Activated CD4-positive, alpha-beta T cell treated with anti-CD3 and anti-CD28 coated beads, Interleukin-2, amount 50 U/mL, for 1 hour (primary cell): ENCODE data around the gene FBRSL1.
"Not testable (repeated sequence)": the region's sequence is repeated elsewhere in the genome, so short reads cannot be mapped to it uniquely, and the experiment has no call there.

Source experiments
- DNase-seq: peaks from one replicate; pipeline ENCODE4 v3.0.0-alpha.2; 2020

The FBRSL1 gene

DNA sequence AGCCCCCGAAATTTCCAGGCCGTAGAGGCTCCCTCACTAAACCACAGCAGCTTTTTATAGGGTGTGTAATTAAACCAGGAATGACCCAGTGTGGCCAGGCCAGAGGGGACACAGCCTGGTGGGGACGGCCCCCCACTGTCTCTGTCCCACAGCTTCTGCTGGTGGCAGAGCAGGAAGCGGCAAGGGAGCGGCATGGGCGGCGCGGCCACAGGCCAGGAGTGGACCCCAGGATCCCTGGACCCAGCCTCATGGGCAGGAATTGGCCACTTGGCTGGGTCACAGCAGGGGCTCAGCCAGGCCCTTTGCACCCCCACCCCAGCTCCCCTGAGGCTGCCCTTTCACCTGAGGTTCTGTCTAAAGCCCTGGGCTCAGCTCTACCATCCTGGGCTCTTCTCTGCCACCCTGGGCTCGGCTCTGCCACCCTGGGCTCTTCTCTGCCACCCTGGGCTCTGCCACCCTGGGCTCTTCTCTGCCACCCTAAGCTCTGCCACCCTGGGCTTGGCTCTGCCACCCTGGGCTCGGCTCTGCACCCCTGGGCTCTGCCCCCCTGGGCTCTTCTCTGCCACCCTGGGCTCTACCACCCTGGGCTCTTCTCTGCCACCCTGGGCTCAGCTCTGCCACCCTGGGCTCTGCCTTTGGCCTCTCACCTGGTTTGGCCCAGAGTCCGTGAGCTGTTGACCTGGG lies 39.3 kb downstream of the FBRSL1 start:
- DNase-seq: no peak

DNA sequence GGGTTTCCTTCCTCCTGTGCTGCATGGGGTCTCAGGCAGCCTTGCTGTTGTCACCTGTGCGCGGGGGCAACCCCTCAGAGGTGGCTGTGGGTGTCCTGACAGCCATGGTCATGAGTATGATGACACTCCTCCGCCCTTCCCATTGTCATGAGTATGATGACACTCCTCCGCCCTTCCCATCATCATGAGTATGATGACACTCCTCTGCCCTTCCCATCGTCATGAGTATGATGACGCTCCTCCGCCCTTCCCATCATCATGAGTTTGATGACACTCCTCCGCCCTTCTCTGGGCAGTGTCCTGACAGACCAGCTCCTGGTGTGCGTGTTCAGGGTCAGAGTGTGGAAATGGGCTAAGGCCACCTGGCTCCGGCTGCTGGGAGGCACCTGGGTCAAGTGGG lies 40.0 kb downstream of the FBRSL1 start:
- DNase-seq: no peak

DNA sequence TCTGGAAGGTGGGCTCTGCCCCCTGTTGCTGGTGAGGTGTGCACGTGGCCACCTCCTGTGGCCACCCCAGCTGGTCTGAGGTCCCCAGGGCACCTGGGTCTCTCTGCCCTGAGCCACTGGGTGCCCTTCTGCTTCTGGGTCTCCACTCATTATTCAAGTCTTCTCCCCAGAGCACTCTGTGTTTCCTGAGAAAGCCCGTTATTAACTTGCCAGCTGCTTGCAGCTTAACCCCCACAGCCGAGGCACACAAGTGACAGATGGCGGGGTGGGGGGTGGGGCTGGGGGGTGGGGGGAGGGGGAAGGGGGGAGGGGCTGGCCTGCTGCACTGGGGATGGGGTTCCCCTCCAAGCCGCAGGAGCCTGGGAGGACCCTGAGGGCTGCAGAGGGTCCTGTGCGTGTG lies 40.5 kb downstream of the FBRSL1 start:
- no peak for DNase-seq

DNA sequence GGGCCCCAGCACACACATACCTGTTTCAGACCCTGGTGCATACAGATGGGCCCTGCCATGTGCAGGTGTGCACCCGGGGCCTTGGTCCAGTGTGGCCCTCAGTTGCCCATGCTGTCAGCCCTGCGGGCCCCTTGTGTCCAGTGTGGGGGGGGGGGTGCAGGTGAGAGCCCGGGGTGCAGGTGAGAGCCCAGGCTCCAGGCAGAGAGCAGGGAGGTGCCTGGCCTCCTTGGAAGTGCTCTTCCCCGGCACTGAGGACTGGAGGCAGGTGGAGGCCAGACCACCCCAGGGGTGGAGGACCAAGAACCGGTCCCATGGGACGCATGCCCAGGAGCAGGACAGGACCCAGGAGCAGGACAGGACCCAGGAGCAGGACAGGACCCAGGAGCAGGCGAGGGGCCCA lies 40.9 kb downstream of the FBRSL1 start:
- no peak for DNase-seq

DNA sequence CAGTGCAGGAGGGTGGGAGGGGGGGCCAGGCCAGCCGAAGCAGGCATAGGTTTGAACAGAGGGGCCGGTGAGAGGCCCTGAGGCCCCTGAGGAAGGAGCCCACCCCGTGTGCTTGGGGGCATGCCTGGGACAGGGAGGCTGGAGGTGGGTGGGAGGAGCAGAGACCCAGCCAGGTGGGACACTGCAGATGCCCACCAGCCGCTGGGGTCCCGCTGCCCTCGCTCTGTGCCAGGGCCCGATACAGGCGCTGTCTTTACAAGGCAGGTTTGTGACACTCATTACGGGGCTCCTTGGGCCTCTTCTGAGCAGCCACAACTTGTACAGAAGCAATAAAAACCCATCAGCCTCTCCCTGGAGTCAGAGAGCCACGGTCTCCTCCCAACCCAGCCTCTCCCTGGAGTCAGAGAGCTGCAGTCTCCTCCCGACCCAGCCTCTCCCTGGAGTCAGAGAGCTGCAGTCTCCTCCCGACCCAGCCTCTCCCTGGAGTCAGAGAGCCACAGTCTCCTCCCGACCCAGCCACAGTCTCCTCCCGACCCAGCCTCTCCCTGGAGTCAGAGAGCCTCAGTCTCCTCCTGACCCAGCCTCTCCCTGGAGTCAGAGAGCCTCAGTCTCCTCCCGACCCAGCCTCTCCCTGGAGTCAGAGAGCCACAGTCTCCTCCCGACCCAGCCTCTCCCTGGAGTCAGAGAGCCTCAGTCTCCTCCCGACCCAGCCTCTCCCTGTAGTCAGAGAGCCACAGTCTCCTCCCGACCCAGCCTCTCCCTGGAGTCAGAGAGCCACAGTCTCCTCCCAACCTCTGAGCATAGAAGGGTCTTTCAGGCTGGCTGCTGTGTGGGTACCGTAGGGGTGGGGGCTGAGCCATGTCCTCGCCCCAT lies 43.0 kb downstream of the FBRSL1 start:
- DNase-seq: not testable (repeated sequence)

DNA sequence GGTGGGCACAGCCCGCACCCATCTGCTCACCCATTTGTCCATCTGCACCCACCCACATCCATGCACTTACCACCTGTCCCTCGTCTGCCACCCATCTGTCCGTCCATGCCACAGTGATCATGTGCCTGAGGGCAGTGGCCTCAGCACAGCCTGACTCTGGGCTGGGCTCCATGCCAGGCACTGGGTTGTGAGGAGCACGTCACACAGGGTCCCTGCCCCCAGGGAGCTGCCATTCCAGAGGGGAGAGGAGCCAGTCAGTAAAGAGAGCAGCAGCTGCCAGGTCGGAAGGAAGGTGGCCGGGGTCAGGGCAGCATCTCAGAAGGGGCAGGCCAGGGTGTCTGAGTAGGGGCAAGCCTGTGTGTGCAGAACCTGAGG lies 43.6 kb downstream of the FBRSL1 start:
- no peak for DNase-seq

DNA sequence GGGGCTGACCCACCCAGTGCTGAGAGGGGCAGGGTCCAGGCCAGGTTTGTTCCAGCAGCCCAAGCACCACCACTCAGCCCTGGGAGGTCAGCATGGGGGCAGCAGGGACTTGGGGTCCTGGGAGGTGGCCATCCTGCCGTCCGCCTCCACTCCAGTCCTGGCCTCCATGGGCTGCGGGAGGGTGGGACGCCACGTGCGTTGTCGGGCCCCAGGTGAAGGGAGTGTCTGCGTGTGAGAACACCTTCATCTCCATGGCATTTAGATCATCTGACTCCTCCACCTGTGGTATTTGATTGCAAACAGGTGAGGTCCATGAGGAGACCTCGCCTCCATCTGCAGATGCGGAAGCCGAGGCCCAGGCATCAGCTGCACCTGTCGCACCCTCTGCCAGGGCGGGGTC lies 44.1 kb downstream of the FBRSL1 start:
- no peak for DNase-seq

DNA sequence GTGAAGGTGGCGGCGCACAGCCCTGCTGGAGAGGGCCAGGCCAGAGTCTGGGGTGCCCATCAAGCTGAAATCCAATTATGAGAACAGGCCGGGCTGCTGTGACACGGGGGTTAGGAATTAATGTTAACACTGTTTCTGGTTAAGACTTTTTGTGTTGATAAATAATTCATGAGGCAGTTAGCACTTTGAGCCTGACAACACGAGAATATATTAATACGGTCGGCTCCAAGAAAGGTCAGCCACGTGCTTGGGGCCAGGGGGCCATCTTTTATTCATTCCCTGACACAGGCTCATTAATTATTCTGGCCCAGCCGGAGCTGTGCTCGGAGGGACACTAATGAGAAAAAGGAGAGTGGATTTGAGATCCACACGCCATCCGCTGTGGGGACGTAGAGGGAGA lies 45.1 kb downstream of the FBRSL1 start:
- no peak for DNase-seq

DNA sequence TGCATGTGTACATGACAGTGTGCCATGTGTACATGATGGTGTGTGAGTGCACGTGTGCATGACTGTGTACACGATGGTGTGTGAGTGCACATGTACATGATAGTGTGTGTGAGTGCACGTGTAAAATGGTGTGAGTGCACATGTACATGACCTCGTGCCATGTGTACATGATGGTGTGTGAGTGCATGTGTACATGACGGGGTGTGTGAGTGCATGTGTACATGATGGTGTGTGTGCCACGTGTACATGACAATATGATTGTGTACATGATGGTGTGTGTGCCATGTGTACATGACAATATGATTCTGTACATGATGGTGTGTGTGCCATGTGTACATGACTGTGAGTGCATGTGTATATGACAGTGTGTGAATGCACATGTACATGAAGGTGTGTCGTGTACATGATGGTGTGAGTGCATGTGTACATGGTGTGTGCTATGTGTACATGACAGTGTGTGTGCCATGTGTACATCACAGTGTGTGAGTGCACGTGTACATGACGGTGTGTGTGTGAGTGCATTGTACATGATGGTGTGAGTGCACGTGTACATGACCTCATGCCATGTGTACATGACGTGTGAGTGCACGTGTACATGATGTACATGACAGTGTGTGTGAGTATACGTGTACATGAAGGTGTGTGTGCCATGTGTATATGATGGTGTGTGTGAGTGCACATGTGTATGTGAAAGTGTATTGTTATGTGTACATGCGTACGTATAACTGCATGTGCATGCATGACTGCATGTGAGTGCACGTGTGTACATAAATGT lies 46.3 kb downstream of the FBRSL1 start:
- DNase-seq: no peak

DNA sequence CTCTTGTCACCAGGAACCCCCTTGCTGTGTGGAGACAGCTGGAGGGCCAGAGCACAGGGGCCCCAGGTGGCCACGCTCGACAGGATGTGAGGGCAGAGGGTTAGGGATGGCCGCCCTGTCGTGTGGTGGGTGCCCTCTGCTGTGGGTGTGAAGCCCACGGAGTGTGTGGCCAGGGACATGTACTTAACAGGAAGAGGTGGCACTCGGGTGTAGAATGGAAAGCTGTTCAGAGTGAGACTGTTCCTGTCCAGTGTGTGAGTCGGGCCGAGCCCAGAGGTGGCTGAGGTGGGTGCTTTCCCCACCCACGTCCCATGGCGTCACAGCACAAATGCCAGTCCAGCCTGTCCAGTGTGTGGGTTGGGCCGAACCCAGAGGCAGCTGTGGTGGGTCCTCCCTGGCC lies 47.1 kb downstream of the FBRSL1 start:
- DNase-seq: no peak

DNA sequence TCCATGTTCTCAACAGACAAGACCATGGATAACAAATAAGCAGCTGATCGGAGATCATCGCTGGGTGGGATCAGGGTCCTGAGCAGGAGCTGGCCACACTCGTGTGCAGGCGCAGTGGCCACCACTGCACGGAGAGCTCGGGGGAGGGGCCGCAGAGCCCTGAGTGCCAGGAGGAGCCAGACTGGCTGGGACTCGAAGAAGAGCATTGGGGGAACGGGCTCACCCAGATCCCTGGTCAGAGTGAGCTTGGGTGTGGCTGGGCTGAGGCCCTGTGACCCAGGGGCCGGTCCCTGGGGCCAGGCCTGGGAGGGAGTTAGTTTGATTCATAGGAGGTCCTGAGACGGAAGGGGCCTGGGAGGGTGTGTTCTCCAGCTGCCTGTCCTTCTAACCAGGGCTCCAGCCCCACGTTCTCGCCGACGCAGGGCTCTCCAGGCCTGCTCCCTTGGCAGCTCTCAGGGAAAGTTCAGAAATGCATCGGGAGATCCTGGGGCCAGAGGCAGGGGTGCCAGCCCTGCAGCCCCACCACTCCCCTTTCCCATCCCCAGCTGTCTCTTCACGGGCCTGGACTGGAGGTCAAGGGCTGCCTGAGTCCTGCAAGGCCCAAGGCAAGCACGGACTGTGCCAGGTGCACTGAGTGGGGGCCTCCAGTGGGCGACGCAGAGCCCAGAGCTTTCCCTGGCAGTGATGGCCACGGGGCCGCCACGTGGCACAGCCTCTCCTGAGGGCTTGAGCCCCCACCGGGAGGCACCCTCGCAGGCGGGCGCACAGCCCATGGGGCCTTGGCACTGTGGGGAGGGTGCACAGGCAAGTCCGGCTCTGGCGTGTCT lies 48.1 kb downstream of the FBRSL1 start:
- no peak for DNase-seq

DNA sequence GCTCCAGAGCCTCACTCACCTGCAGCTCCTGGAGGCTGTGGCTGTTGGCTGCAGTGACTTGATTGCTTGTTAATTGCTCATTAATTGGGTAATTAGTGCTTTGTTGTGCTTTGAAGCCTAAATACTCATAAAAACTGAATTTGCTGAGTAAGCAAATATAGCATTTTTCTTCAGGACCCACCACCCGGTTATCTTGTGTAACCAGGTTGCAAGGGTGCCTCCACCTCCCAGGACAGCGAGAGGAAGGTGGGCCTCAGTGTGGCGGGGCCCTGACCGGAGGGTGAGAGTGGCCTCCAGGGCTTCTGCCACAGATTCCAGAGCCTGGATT lies 48.7 kb downstream of the FBRSL1 start:
- DNase-seq: no peak

DNA sequence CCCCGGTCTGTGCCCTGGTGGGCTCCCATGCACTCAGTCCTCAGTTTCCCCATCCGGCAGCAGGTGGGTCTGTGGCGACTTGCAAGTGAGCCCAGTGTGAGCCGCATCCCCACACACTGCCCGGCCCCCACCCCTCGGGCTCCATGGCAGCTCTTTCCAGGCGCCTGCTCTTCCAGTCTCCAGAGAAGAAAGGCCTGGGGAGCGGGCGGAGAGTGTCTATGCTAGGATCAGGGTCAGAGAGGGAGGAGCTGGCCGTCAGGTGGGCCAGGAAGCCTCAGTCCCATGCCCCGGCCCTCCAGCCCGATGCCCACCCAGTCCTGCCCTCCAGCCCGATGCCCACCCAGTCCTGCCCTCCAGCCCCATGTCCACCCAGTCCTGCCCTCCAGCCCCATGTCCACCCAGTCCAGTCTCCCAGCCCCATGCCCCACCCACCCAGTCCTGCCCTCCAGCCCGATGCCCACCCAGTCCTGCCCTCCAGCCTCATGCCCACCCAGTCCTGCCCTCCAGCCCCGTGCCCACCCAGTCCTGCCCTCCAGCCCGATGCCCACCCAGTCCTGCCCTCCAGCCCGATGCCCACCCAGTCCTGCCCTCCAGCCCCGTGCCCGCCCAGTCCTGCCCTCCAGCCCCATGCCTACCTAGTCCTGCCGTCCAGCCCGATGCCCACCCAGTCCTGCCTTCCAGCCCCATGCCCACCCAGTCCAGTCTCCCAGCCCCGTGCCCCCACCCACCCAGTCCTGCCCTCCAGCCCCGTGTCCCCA lies 49.2 kb downstream of the FBRSL1 start:
- no peak for DNase-seq

DNA sequence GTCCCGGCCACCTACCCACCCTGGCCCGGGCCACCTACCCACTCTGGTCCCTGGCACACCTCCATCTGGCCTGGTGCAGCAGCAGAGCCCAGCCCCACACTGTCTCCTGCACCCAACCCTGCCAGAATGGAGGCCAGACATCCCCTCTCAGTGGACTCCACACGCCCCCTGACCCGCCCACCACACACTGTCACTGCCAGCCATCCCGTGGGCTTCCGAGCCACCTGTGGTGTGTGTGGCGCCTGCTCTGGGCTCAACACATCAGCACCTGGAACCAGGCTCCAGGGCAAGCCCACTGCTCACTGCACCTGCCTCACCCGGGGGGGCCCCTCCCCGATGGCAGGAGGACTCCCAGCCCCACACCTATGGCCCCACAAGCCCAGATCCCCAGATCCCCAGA lies 50.5 kb downstream of the FBRSL1 start:
- DNase-seq: no peak

DNA sequence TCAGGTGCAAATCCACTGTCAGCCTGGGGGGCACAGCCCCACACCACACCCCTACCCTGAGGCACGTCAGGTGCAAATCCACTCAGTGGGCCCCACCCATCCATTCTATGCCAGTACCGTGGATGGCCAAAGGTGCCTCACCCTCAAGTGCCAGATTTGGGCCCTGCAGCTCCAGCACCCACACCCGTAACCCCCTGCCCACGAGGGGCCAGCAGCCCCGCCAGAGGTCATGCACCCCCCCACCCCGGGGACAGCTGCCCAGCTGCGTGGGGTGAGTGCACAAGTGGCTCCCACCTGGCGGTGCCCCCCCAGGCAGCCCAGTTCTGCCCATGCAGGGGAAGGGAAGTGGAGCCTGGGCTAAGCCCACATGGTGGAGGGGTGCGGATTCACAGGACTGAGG lies 51.2 kb downstream of the FBRSL1 start:
- DNase-seq: no peak

DNA sequence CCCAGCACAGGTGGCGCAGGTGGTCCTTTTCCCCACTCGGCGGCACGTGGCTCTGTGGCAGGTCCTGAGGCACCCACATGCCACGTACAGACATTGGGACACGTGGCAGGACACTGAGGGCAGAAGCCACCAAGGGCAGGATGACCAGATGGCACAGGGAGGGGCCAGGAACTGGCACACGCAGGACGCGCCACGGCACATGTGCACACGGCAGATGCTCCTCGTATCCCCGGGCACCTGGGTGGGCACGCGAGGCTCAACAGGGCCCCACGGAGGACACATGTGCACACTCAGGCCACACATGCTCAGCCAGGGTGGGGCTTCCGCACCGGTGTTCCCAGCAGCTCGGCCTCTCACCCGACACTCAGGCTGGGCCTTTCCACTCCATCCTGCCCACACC lies 52.0 kb downstream of the FBRSL1 start:
- DNase-seq: no peak

DNA sequence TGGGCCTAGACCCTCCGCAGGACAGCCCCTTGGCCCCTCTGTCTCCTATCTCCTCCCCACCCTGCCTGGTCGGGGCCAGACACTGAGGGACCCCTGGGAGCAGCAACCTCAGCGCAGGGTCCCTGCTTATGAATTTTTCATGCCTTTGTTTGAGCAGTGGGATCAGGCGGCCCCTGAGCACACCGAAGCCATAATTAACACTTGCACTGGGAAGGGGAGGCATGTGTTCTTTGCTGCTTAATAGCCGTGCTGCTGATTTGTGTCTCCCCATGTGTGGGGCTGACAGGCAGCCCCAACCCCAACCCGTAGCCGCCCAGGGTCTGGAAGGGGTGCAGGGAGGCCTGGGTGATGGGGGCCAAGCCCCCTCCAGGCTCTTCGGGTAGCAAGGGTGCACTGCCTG lies 52.7 kb downstream of the FBRSL1 start:
- DNase-seq: no peak

DNA sequence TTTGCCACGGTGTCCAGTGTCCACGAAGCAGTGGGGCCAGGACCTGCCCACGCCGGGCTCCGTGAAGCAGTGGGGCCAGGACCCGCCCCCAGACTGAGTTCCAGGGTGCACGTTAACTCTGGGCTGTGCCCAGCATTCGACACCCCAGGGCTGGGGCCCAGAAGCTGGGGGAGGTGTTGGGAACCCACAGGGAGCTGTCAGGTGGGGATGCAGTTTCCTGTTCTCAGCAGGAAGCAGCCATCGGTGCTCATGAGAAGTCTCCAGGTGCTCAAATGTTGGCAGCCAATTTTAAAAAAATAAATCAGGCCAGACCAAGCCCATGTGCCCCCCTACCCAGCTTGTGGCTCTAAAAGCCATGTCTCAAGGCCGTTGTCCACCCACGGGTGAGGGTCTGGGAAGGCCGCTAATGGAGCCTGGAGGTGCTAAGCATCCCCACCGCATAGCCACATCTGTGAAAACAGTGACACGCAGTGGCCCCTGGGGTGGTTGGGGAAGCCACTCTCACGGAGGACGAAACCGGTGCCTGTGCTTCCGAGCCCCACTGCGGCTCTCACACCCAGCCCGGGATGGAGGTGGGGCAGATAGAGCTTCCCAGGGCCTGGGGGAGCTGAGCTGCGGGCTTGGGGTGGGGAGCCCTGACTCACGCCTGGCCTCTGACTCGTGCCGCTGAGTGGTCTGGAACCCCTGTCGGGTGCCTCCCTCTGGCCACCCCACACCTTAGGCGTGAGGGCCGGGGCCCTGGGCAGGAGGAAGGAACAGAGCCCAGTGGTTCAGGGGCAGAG lies 53.5 kb downstream of the FBRSL1 start:
- DNase-seq: no peak

DNA sequence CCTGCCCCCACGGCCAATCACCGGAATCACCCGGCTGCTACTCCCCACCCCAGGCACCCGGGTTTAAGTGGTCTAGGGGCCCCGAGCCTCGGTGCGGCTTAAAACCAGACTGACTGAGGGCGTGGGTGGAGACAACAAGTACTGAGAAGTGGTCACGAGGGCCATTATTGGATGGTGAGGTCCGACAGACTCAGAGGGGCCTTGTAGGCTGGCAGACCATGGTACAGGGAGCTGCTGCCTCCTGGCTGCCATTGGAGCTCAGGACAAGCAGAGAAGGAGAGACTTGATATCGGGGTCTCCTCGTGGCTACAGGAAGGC lies 54.1 kb downstream of the FBRSL1 start:
- no peak for DNase-seq

DNA sequence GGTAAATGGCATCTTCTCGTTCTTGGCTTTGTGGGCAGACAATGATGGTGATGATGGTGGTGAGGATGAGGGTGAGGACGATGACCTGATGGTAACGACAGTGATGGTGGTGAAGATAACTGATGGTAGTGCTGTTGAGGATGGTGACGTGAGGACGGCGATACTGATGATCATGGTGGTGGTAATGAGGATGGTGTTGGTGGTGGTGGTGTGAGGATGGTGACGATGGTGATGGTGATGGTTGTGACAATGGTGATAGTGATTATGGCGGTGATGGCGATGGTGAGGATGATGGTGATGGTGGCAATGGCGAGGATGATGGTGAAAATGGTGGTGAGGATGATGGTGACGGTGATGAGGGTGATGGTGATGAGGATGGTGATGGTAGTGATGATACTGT lies 54.5 kb downstream of the FBRSL1 start:
- no peak for DNase-seq

DNA sequence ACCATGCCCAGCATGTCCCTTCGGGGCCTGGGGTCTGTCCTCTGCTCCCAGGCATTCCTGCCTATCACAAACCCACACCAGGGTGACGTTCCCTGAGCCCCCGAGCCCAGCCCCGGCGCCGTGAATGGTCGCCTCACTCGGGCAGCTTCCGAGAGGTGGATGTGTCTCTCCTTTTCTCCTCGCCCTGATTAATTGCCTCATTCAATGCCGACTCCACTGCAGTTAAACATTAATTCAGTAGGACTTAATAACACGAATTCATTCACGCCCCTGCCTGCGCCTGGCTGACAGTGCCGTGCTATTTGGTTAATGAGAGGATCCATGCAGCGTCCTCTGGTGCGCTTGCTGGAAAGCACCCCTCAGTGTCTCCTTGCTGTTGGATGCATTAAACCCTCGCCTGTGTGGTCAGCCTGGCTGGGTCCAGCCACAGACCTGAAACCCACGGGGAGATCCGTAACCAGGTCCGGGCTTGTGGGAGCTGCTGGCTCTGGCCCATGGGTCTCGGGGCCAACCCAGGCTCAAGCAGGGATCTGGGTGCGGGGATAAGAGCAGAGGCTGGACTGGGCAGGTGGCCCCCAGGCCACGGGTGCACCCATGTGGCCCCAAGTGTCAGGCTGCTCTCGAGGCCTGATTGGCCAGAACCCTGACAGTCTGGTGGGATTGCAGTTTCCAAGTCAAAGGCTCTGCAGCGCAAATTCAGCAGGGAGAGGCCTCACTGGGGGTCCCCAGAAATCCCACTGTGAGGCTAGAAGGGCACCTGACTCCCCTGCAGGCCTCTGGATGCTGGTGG lies 55.4 kb downstream of the FBRSL1 start:
- DNase-seq: no peak
